GM12878 (cell line): ENCODE results near the gene CNTNAP5. TPM values are rescaled to one million over a fixed set of nuclear protein-coding genes. Genes with fewer than 3 reads are reported as not detected.

ENCODE experiments used
- ATAC-seq: fragments of 200-7000 bp; cut with Tn5 transposase; 3 replicates; pipeline ENCODE4 v1.9.1; 2020; ENCODE audit warnings: mild to moderate bottlenecking, moderate library complexity
- BruUV-seq: library from RNA; stranded (reverse); fragments of 400-500 nt; replicated peaks from 2 replicates; lab custom pipeline; 2021; lab: Mats Ljungman, UMichigan
- CTCF ChIA-PET: fragments of 300-600 bp; sonication (Branson Sonifier 250); formaldehyde crosslinking; extraction: SDS; loops from one replicate; lab custom pipeline; 2021; ENCODE audit warnings: inconsistent platforms; lab: Yijun Ruan, JAX
- POLR2A ChIA-PET: fragments of 350-600 bp; formaldehyde crosslinking; extraction: SDS; loops from one replicate; lab custom pipeline; 2021; ENCODE audit warnings: inconsistent platforms; lab: Charles Lee
- RAD21 ChIA-PET: fragments of 300-600 bp; sonication (Branson Sonifier 250); formaldehyde crosslinking; loops from one replicate; lab custom pipeline; 2023; ENCODE audit warnings: antibody characterized with exemption; ENCODE audit not compliant: unreplicated experiment; lab: Charles Lee
- SMC1A ChIA-PET: fragments of 300-600 bp; sonication (Branson Sonifier 250); formaldehyde crosslinking; loops from one replicate; lab custom pipeline; 2023; ENCODE audit not compliant: unreplicated experiment, uncharacterized antibody; lab: Charles Lee
- DNase-seq: peaks from one replicate; pipeline ENCODE4 v3.0.0-alpha.2; 2011; ENCODE audit warnings: low read depth, low spot score
- FAIRE-seq: peaks from 3 replicates; lab custom pipeline; 2011; peaks lifted over from hg19 to GRCh38; lab: Jason Lieb, UNC
- H2AFZ ChIP-seq: 2 replicates; pipeline ENCODE4 v1.6.0; 2011; ENCODE audit warnings: low read depth, low read length, control low read depth; ENCODE audit not compliant: control insufficient read depth
- H3K27ac ChIP-seq: 2 replicates; pipeline ENCODE4 v1.5.1; 2011; ENCODE audit warnings: control low read depth; ENCODE audit not compliant: control insufficient read depth, insufficient read depth
- H3K27me3 ChIP-seq, 2 experiments: replicated peaks in 1 of 2; 2 replicates each; pipeline versions ENCODE4 v1.6.0 to v1.6.1; 2011; ENCODE audit warnings: low read length in 1 of 2; ENCODE audit not compliant: control insufficient read depth in 2 of 2, insufficient read depth in 2 of 2
- H3K36me3 ChIP-seq, 2 experiments: 2 replicates each; pipeline ENCODE4 v1.5.1; 2011; ENCODE audit warnings: low read length in 1 of 2; ENCODE audit not compliant: control insufficient read depth in 2 of 2, insufficient read depth in 2 of 2
- H3K4me1 ChIP-seq: 2 replicates; pipeline ENCODE4 v1.6.1; 2011; ENCODE audit warnings: mild to moderate bottlenecking, low read length, moderate library complexity, mixed read lengths; ENCODE audit not compliant: control insufficient read depth, insufficient read depth
- H3K4me2 ChIP-seq: 2 replicates; pipeline ENCODE4 v1.6.0; 2011; ENCODE audit warnings: control low read depth; ENCODE audit not compliant: control insufficient read depth, insufficient read depth
- H3K4me3 ChIP-seq: fragments of 200-600 bp; sonication (generic); 2 replicates; pipeline ENCODE4 v1.5.1; 2016
- H3K79me2 ChIP-seq: 2 replicates; pipeline ENCODE4 v1.6.0; 2011; ENCODE audit warnings: low read length; ENCODE audit not compliant: control insufficient read depth, insufficient read depth
- H3K9ac ChIP-seq: 2 replicates; pipeline ENCODE4 v1.8.0; 2011; ENCODE audit warnings: low read length, control low read depth, mixed read lengths; ENCODE audit not compliant: control insufficient read depth, insufficient read depth
- H3K9me3 ChIP-seq: replicated peaks from 3 replicates; pipeline ENCODE4 v1.5.1; 2011; ENCODE audit warnings: mild to moderate bottlenecking, low read length; ENCODE audit not compliant: control insufficient read depth, insufficient read depth
- H4K20me1 ChIP-seq: 2 replicates; pipeline ENCODE4 v1.6.0; 2011; ENCODE audit not compliant: control insufficient read depth, insufficient read depth
- ESRRA ChIP-seq: IDR thresholded peaks from 2 replicates; pipeline ENCODE4 v1.6.1; 2012; ENCODE audit warnings: mild to moderate bottlenecking, low read length, improper control_type of control experiment
- LARP7 ChIP-seq: fragments of 450-650 bp; IDR thresholded peaks from 2 replicates; pipeline ENCODE4 v1.6.1; 2017; ENCODE audit warnings: mild to moderate bottlenecking
- POLR2A ChIP-seq: IDR thresholded peaks from 2 replicates; pipeline ENCODE4 v1.6.1; 2011; ENCODE audit warnings: low read depth, mild to moderate bottlenecking, low read length
- POLR2AphosphoS5 ChIP-seq: IDR thresholded peaks from 2 replicates; pipeline ENCODE4 v1.6.1; 2011; ENCODE audit warnings: mild to moderate bottlenecking, low read length, inconsistent platforms
- STAT1 ChIP-seq: fragments of 450-650 bp; conservative IDR thresholded peaks from 2 replicates; pipeline ENCODE4 v1.6.1; 2014; ENCODE audit warnings: antibody characterized with exemption, mild to moderate bottlenecking
- SUPT20H ChIP-seq: IDR thresholded peaks from 2 replicates; pipeline ENCODE4 v1.6.1; 2011; ENCODE audit warnings: low read depth, mild to moderate bottlenecking, low read length, moderate library complexity, borderline replicate concordance; ENCODE audit not compliant: control insufficient read depth
- WGBS: methylation state at CpG from one replicate; pipeline ENCODE4 v1.1.6; 2016; ENCODE audit warnings: low lambda C conversion rate; ENCODE audit not compliant: insufficient replicate concordance, insufficient coverage; ENCODE audit errors: missing lambda C conversion rate; 5-methylcytosine and 5-hydroxymethylcytosine counted together
- in situ Hi-C: fragments of 300-500 bp; cut with MboI; formaldehyde crosslinking; loops from 9 replicates; pipeline ENCODE4 v1.14.3; 2018; ENCODE audit warnings: mixed read lengths
- intact Hi-C: fragments of 100-400 bp; cut with micrococcal nuclease; formaldehyde crosslinking; loops from one replicate; pipeline ENCODE4 v1.14.2; 2022; ENCODE audit not compliant: unreplicated experiment
- polyA plus RNA-seq, 11 experiments: library from polyadenylated mRNA; depleted of rRNA in 4 of 11; unstranded in 6 of 11; stranded (reverse) in 5 of 11; fragments of >200 nt; fragmentation: Nextera tagmentation in 4 of 11; fragmentation: Illumina TruSeq in 1 of 11; extraction: Ambion mirVana in 4 of 11; extraction: Trizol in 1 of 11; gene quantifications; 1 replicate in 1 of 11; 2 replicates in 10 of 11; pipeline versions ENCODE4 v1.2.1 to v1.2.3, GENCODE V29; 2011 to 2016; ENCODE audit warnings: inconsistent platforms in 2 of 11, missing spikeins in 2 of 11, low read depth in 1 of 11
- total RNA-seq, 4 experiments: library from RNA; depleted of rRNA in 3 of 4; stranded (reverse); fragments of >200 nt in 3 of 4; fragmentation: Illumina TruSeq in 1 of 4; extraction: Trizol in 1 of 4; gene quantifications; 2 replicates each; pipeline versions ENCODE4 v1.2.1 to v1.2.3, GENCODE V29; 2013 to 2021
- TF ChIP-seq, protein P1 (sequence below): IDR thresholded peaks from 2 replicates; pipeline ENCODE4 v1.6.1; 2012; ENCODE audit warnings: mild to moderate bottlenecking, low read depth, low read length
- TF ChIP-seq, protein P2 (sequence below): fragments of 450-650 bp; IDR thresholded peaks from 2 replicates; pipeline ENCODE4 v1.6.1; 2016; ENCODE audit warnings: mild to moderate bottlenecking, moderate library complexity, borderline replicate concordance
- TF ChIP-seq, protein P3 (sequence below): fragments of 450-650 bp; IDR thresholded peaks from 2 replicates; pipeline ENCODE4 v1.6.1; 2017; ENCODE audit warnings: antibody characterized with exemption, mild to moderate bottlenecking, moderate library complexity
- TF ChIP-seq, protein P4 (sequence below), 3 experiments: IDR thresholded peaks in 2 of 3; conservative IDR thresholded peaks in 1 of 3; 2 replicates each; pipeline ENCODE4 v1.5.1; 2011; ENCODE audit warnings: low read depth in 3 of 3, low read length in 3 of 3, mild to moderate bottlenecking in 3 of 3, control low read depth in 2 of 3, moderate library complexity in 2 of 3, inconsistent platforms in 1 of 3, mixed read lengths in 1 of 3; ENCODE audit not compliant: control insufficient read depth in 2 of 3, insufficient read depth in 1 of 3; ENCODE audit errors: extremely low read depth in 1 of 3
- TF ChIP-seq, protein P5 (sequence below): fragments of 450-650 bp; IDR thresholded peaks from 2 replicates; pipeline ENCODE4 v1.6.1; 2014; ENCODE audit warnings: mild to moderate bottlenecking

CNTNAP5 gene
- total and polyA plus RNA-seq, 10 of the 15 experiments (the other 5 are each of a cell fraction or from before 2014, with no cell fraction given) = not detected

DNA sequence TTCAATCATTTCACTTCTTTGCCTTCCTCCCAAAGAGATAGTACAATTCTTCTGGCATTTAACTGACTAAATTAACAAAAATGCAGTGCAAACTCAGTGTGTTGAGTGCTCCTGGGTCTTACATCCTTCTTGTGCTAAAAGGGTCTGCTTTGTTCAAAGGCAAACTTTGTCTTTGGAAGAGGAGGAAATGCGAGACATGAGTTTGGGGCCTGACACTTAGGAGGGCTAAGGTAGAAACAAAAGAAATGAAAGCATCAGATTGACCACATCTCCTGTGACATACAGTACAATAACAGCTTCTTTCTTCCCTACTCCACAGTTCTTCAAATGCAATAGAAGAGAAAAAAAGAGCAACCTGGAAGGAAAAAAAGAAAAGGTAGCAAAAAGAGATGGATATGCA, 161.7 kb downstream of the CNTNAP5 start:
- Histone ChIP-seq H4K20me1 (no peaks in the 10 kb centered on the region), H3K4me1 (no peaks in the 10 kb centered on the region), H3K27me3 (no peaks in the 10 kb centered on the region), H3K79me2 (no peaks in the 10 kb centered on the region), H3K4me3 (no peak overlapping the region), H3K9ac (no peak overlapping the region), H2AFZ (no peak overlapping the region), H3K27ac (no peak overlapping the region), H3K36me3 (no peaks in the 10 kb centered on the region), H3K9me3 (no peaks in the 10 kb centered on the region), H3K4me2 (no peak overlapping the region)
- no peak for DNase-seq
- POLR2A ChIA-PET = no interaction called here
- RAD21 ChIA-PET = no interaction called here
- WGBS = 0% methylated on average over 1 of the region's 1 CpG
- ATAC-seq = no peak
- BruUV-seq = no TSS peak
- SMC1A ChIA-PET = no interaction called here
- intact Hi-C loops = no loop called here
- CTCF ChIA-PET = no interaction called here
- in situ Hi-C loops = no loop called here
- FAIRE-seq = no peak
- TF ChIP-seq, protein P1, sequence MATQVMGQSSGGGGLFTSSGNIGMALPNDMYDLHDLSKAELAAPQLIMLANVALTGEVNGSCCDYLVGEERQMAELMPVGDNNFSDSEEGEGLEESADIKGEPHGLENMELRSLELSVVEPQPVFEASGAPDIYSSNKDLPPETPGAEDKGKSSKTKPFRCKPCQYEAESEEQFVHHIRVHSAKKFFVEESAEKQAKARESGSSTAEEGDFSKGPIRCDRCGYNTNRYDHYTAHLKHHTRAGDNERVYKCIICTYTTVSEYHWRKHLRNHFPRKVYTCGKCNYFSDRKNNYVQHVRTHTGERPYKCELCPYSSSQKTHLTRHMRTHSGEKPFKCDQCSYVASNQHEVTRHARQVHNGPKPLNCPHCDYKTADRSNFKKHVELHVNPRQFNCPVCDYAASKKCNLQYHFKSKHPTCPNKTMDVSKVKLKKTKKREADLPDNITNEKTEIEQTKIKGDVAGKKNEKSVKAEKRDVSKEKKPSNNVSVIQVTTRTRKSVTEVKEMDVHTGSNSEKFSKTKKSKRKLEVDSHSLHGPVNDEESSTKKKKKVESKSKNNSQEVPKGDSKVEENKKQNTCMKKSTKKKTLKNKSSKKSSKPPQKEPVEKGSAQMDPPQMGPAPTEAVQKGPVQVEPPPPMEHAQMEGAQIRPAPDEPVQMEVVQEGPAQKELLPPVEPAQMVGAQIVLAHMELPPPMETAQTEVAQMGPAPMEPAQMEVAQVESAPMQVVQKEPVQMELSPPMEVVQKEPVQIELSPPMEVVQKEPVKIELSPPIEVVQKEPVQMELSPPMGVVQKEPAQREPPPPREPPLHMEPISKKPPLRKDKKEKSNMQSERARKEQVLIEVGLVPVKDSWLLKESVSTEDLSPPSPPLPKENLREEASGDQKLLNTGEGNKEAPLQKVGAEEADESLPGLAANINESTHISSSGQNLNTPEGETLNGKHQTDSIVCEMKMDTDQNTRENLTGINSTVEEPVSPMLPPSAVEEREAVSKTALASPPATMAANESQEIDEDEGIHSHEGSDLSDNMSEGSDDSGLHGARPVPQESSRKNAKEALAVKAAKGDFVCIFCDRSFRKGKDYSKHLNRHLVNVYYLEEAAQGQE = no peak
- TF ChIP-seq, protein P2, sequence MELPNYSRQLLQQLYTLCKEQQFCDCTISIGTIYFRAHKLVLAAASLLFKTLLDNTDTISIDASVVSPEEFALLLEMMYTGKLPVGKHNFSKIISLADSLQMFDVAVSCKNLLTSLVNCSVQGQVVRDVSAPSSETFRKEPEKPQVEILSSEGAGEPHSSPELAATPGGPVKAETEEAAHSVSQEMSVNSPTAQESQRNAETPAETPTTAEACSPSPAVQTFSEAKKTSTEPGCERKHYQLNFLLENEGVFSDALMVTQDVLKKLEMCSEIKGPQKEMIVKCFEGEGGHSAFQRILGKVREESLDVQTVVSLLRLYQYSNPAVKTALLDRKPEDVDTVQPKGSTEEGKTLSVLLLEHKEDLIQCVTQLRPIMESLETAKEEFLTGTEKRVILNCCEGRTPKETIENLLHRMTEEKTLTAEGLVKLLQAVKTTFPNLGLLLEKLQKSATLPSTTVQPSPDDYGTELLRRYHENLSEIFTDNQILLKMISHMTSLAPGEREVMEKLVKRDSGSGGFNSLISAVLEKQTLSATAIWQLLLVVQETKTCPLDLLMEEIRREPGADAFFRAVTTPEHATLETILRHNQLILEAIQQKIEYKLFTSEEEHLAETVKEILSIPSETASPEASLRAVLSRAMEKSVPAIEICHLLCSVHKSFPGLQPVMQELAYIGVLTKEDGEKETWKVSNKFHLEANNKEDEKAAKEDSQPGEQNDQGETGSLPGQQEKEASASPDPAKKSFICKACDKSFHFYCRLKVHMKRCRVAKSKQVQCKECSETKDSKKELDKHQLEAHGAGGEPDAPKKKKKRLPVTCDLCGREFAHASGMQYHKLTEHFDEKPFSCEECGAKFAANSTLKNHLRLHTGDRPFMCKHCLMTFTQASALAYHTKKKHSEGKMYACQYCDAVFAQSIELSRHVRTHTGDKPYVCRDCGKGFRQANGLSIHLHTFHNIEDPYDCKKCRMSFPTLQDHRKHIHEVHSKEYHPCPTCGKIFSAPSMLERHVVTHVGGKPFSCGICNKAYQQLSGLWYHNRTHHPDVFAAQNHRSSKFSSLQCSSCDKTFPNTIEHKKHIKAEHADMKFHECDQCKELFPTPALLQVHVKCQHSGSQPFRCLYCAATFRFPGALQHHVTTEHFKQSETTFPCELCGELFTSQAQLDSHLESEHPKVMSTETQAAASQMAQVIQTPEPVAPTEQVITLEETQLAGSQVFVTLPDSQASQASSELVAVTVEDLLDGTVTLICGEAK = no peak
- TF ChIP-seq ESRRA (no peak), POLR2A (no peak), SUPT20H (no peak), LARP7 (no peak), POLR2AphosphoS5 (no peak), STAT1 (no peak)
- TF ChIP-seq, protein P3, sequence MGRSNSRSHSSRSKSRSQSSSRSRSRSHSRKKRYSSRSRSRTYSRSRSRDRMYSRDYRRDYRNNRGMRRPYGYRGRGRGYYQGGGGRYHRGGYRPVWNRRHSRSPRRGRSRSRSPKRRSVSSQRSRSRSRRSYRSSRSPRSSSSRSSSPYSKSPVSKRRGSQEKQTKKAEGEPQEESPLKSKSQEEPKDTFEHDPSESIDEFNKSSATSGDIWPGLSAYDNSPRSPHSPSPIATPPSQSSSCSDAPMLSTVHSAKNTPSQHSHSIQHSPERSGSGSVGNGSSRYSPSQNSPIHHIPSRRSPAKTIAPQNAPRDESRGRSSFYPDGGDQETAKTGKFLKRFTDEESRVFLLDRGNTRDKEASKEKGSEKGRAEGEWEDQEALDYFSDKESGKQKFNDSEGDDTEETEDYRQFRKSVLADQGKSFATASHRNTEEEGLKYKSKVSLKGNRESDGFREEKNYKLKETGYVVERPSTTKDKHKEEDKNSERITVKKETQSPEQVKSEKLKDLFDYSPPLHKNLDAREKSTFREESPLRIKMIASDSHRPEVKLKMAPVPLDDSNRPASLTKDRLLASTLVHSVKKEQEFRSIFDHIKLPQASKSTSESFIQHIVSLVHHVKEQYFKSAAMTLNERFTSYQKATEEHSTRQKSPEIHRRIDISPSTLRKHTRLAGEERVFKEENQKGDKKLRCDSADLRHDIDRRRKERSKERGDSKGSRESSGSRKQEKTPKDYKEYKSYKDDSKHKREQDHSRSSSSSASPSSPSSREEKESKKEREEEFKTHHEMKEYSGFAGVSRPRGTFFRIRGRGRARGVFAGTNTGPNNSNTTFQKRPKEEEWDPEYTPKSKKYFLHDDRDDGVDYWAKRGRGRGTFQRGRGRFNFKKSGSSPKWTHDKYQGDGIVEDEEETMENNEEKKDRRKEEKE = no peak
- TF ChIP-seq, protein P4, sequence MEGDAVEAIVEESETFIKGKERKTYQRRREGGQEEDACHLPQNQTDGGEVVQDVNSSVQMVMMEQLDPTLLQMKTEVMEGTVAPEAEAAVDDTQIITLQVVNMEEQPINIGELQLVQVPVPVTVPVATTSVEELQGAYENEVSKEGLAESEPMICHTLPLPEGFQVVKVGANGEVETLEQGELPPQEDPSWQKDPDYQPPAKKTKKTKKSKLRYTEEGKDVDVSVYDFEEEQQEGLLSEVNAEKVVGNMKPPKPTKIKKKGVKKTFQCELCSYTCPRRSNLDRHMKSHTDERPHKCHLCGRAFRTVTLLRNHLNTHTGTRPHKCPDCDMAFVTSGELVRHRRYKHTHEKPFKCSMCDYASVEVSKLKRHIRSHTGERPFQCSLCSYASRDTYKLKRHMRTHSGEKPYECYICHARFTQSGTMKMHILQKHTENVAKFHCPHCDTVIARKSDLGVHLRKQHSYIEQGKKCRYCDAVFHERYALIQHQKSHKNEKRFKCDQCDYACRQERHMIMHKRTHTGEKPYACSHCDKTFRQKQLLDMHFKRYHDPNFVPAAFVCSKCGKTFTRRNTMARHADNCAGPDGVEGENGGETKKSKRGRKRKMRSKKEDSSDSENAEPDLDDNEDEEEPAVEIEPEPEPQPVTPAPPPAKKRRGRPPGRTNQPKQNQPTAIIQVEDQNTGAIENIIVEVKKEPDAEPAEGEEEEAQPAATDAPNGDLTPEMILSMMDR (IDR thresholded peaks at IDR 0.05 in 2 of 3, conservative IDR thresholded peaks at IDR 0.05 in 1 of 3; ENCODE audit: control insufficient read depth in 2 of 3, extremely low read depth in 1 of 3, insufficient read depth in 1 of 3, low read depth in 3 of 3, low read length in 3 of 3) = no peak
- TF ChIP-seq, protein P5, sequence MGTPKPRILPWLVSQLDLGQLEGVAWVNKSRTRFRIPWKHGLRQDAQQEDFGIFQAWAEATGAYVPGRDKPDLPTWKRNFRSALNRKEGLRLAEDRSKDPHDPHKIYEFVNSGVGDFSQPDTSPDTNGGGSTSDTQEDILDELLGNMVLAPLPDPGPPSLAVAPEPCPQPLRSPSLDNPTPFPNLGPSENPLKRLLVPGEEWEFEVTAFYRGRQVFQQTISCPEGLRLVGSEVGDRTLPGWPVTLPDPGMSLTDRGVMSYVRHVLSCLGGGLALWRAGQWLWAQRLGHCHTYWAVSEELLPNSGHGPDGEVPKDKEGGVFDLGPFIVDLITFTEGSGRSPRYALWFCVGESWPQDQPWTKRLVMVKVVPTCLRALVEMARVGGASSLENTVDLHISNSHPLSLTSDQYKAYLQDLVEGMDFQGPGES = no peak
